Astrocyte (in vitro differentiated cells and primary cell): Measurements from ENCODE around the gene PLLP.

Source experiments
- CTCF ChIP-seq: IDR thresholded peaks from 2 replicates; pipeline ENCODE4 v1.5.1; 2011; ENCODE audit warnings: low read depth, mild to moderate bottlenecking, inconsistent platforms, low read length, moderate library complexity; ENCODE audit not compliant: insufficient read depth
- EZH2 ChIP-seq: IDR thresholded peaks from 2 replicates; pipeline ENCODE4 v1.6.1; 2012; ENCODE audit warnings: mild to moderate bottlenecking, low read length, inconsistent platforms; ENCODE audit not compliant: insufficient read depth

DNA sequence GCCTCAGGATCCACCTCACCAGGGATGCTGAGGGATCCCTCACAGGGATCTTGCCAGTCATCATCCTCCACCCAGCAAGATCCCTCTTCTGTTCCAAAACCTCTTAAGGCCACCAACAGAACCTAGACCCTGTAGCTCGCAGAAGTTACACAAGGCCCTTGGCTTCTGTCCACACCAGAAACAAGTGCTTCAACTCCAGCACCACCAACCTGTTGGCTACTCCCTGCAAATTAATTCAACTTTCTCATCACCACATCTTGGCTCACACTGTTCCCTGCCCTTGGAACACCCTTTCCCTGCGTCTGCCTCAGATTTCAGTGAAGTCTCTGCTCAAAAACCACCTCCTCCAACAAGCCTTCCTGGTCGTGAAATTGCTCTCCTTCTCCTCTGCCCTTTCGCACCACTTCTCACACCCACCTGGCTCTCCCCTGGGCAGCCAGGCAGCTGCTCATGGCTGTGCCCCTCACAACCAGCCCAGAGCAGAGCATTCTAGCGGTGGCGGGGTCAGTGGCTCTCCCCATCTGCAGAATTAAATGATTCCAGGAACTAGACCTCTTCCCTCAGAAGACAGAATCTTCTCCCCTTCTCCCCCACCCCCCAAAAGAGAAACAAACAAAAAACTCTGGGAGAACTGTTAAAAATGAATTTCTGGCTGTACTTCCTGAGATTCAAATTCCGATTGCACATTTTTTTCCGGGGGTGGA lies 1.8 kb downstream of the PLLP start:
- TF ChIP-seq CTCF (no peak), EZH2 (no peak)
